ENCODE measurements around the gene PLXNA2. TPM values are rescaled to one million over a fixed set of nuclear protein-coding genes. Genes with fewer than 3 reads are reported as not detected.

The PLXNA2 gene
- total and polyA plus RNA-seq, 2 of the 13 experiments (the other 11 are each of a cell fraction or from before 2014, with no cell fraction given), result 1.1 to 2.1 TPM

- TF ChIP-seq EP300 (IDR thresholded peaks at IDR 0.05; ENCODE audit: low read depth in 2 of 2, low read length in 2 of 2) (no peak), EP300 (CRISPR knock-in tag; IDR thresholded peaks at IDR 0.05; ENCODE audit: borderline replicate concordance) (no peak), TCF7L2 (IDR thresholded peaks at IDR 0.05; ENCODE audit: low read depth, low read length) (no peak), SP140L (CRISPR knock-in tag; IDR thresholded peaks at IDR 0.05; ENCODE audit: borderline replicate concordance) (no peak), ZNF343 (CRISPR knock-in tag; IDR thresholded peaks at IDR 0.05) (0 out of 2 replicates have a peak, but pooled peaks have one; percentile 52), SAP130 (CRISPR knock-in tag; IDR thresholded peaks at IDR 0.05; ENCODE audit: low read depth) (0 out of 2 replicates have a peak, but pooled peaks have one; percentile 32), DBP (CRISPR knock-in tag; IDR thresholded peaks at IDR 0.05; ENCODE audit: not compliant biosample characterization) (no peak), CREM (IDR thresholded peaks at IDR 0.05) (no peak), CREM (CRISPR knock-in tag; IDR thresholded peaks at IDR 0.05) (no peak), HMGA1 (CRISPR knock-in tag; conservative IDR thresholded peaks at IDR 0.05) (no peak), PAXIP1 (CRISPR knock-in tag; conservative IDR thresholded peaks at IDR 0.05) (peak; percentile 76), E2F2 (CRISPR knock-in tag; IDR thresholded peaks at IDR 0.05; ENCODE audit: borderline replicate concordance) (no peak), NFKBIZ (CRISPR knock-in tag; IDR thresholded peaks at IDR 0.05) (no peak), SP4 (CRISPR knock-in tag; IDR thresholded peaks at IDR 0.05) (no peak), ZNF644 (CRISPR knock-in tag; IDR thresholded peaks at IDR 0.05; ENCODE audit: low read depth) (no peak), TBX2 (CRISPR knock-in tag; IDR thresholded peaks at IDR 0.05; ENCODE audit: borderline replicate concordance) (peak; percentile 62; the same call in 1 of the 2 replicates), CTCF (CRISPR knock-in tag; IDR thresholded peaks at IDR 0.05) (peak; percentile 35), ZNF3 (CRISPR knock-in tag; IDR thresholded peaks at IDR 0.05) (no peak), GTF3A (CRISPR knock-in tag; conservative IDR thresholded peaks at IDR 0.05) (no peak), ZNF354B (CRISPR knock-in tag; IDR thresholded peaks at IDR 0.05) (no peak), ZSCAN31 (CRISPR knock-in tag; IDR thresholded peaks at IDR 0.05; ENCODE audit: low read depth) (no peak), ZNF282 (IDR thresholded peaks at IDR 0.05; ENCODE audit: partially characterized antibody) (no peak), ZNF773 (CRISPR knock-in tag; IDR thresholded peaks at IDR 0.05; ENCODE audit: borderline replicate concordance) (no peak), ZNF850 (CRISPR knock-in tag; conservative IDR thresholded peaks at IDR 0.05) (no peak)
Observed at GRCh38 chr1:208178091-208178529, 66.1 kb downstream of the PLXNA2 start (continued).

All from HepG2 (cell line).